DMS53 treated with DMSO at 0.1 percent for 48 hours (cell line): Measurements from ENCODE around the gene SGK1.

Source experiments
- DNase-seq: peaks from one replicate; lab custom pipeline; 2025; ENCODE audit not compliant: unreplicated experiment; lab: John Stamatoyannopoulos, UW

Gene SGK1

GRCh38 chr6:134317471-134318131, at the start of gene SGK1:
TSS of gene SGK1 (minus strand) at chr6:134318112. CDS start at chr6:134317460, 652 bp downstream.
- DNase-seq = no peak

GRCh38 chr6:134363323-134364039, 45.6 kb upstream of the SGK1 start:
- DNase-seq = no peak

GRCh38 chr6:134361011-134361410, 43.1 kb upstream of the SGK1 start:
- DNase-seq = no peak

- DNase-seq = no peak
These were observed 41.4 kb upstream of the SGK1 start for GRCh38 chr6:134359302-134359701.

GRCh38 chr6:134358320-134358719, 40.4 kb upstream of the SGK1 start:
- DNase-seq = no peak

- DNase-seq = no peak
These were observed 39.1 kb upstream of the SGK1 start for GRCh38 chr6:134357022-134357487.

GRCh38 chr6:134356405-134356804, 38.5 kb upstream of the SGK1 start:
- DNase-seq = no peak

GRCh38 chr6:134352786-134353480, 35.0 kb upstream of the SGK1 start:
- no peak for DNase-seq

- DNase-seq = no peak
These were observed 33.9 kb upstream of the SGK1 start for GRCh38 chr6:134351615-134352474.

GRCh38 chr6:134347885-134348805, 30.2 kb upstream of the SGK1 start:
- no peak for DNase-seq

GRCh38 chr6:134346932-134347545, 29.1 kb upstream of the SGK1 start:
- no peak for DNase-seq

- DNase-seq = no peak
These were observed 27.9 kb upstream of the SGK1 start for GRCh38 chr6:134345789-134346188.

- DNase-seq = no peak
These were observed 25.2 kb upstream of the SGK1 start for GRCh38 chr6:134343066-134343465.

- DNase-seq = no peak
These were observed 24.2 kb upstream of the SGK1 start for GRCh38 chr6:134341999-134342567.

GRCh38 chr6:134340179-134340975, 22.5 kb upstream of the SGK1 start:
- no peak for DNase-seq

- DNase-seq = no peak
These were observed 21.3 kb upstream of the SGK1 start for GRCh38 chr6:134339216-134339615.

GRCh38 chr6:134331256-134331655, 13.3 kb upstream of the SGK1 start:
- DNase-seq = no peak

- no peak for DNase-seq
These were observed 12.6 kb upstream of the SGK1 start for GRCh38 chr6:134330555-134330954.
